Measurements from ENCODE around the gene CNTN5. TPM values are rescaled to one million over a fixed set of nuclear protein-coding genes. Genes with fewer than 3 reads are reported as not detected.

The CNTN5 gene
- total RNA-seq, 1 experiment from 2014 or later: not detected

- no peak for DNase-seq
- H3K4me2 ChIP-seq (ENCODE audit: low read length): no peak overlapping the region
- no peak overlapping the region for H3K27ac ChIP-seq (ENCODE audit: low read length)
- no peak overlapping the region for H3K4me3 ChIP-seq (ENCODE audit: low read length)
- no peak for ATAC-seq
- H3K9ac ChIP-seq (ENCODE audit: low read length): no peak overlapping the region
- no peaks in the 10 kb centered on the region for H3K36me3 ChIP-seq (ENCODE audit: low read depth, low read length)
- CTCF ChIA-PET: no interaction called here
- no peaks in the 10 kb centered on the region for H3K9me2 ChIP-seq (replicated peaks; ENCODE audit: low read length)
- H2AFZ ChIP-seq (ENCODE audit: low read length): no peak overlapping the region
- POLR2A ChIA-PET (ENCODE audit: unreplicated experiment): no interaction called here
- no peaks in the 10 kb centered on the region for H4K20me1 ChIP-seq (ENCODE audit: low read length)
- intact Hi-C loops (cut with micrococcal nuclease): no loop called here
- peaks cover 29% of the 10 kb centered on the region for H3K27me3 ChIP-seq (ENCODE audit: low read length)
- TF ChIP-seq EZH2phosphoT487 (IDR thresholded peaks at IDR 0.05; ENCODE audit: borderline replicate concordance, low read length) (no peak), EZH2 (IDR thresholded peaks at IDR 0.05; ENCODE audit: low read length, unreplicated experiment) (no peak), CTCF (conservative IDR thresholded peaks at IDR 0.05; ENCODE audit: low read depth, low read length) (no peak)
- no TSS peak for BruUV-seq (replicated peaks)
- no peaks in the 10 kb centered on the region for H3F3A ChIP-seq (ENCODE audit: low read length, unreplicated experiment)
- H3K4me1 ChIP-seq (ENCODE audit: insufficient read depth, low read length): no peaks in the 10 kb centered on the region
- no peaks in the 10 kb centered on the region for H3K9me3 ChIP-seq (ENCODE audit: low read length)
- no peaks in the 10 kb centered on the region for H3K79me2 ChIP-seq (ENCODE audit: low read length)
These were observed 845.2 kb downstream of the CNTN5 start for GRCh38 chr11:99865951-99866350.

DNA sequence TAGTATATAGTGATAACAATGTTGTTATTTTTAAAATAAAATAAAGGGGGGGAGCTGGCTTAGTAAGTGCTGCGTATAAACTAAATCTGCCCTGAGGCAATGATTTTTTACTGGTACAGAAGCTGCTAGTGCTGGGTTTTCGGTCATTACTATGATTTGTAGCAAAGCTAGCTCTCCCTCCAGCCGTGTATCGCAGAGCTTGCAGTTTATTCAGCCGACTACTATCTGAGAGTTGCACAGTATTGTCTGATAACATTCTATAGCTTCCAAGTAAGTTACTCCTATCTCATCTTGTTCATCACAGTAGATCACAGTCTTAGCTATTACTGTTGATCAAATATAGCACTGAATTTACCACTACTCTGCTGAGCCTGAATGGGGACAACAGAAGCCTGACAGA is 860.9 kb downstream of the CNTN5 start:
- no peaks in the 10 kb centered on the region for H3K79me2 ChIP-seq (ENCODE audit: low read length)
- no peaks in the 10 kb centered on the region for H3K9me3 ChIP-seq (ENCODE audit: low read length)
- intact Hi-C loops (cut with micrococcal nuclease): no loop called here
- H3K4me3 ChIP-seq (ENCODE audit: low read length): no peak overlapping the region
- no peak for ATAC-seq
- BruUV-seq (replicated peaks): no TSS peak
- no peak overlapping the region for H3K9ac ChIP-seq (ENCODE audit: low read length)
- no peaks in the 10 kb centered on the region for H3K4me1 ChIP-seq (ENCODE audit: insufficient read depth, low read length)
- DNase-seq: no peak
- H4K20me1 ChIP-seq (ENCODE audit: low read length): no peaks in the 10 kb centered on the region
- no peak overlapping the region for H3K27ac ChIP-seq (ENCODE audit: low read length)
- POLR2A ChIA-PET (ENCODE audit: unreplicated experiment): interaction anchor here (0.6 kb wide), 1 partner anchor 39 kb away, joined by 4 read pairs; no protein-coding TSS in a partner anchor
- no peaks in the 10 kb centered on the region for H3K36me3 ChIP-seq (ENCODE audit: low read depth, low read length)
- CTCF ChIA-PET: no interaction called here
- H3K27me3 ChIP-seq (ENCODE audit: low read length): peaks cover 85% of the 10 kb centered on the region
- H2AFZ ChIP-seq (ENCODE audit: low read length): no peak overlapping the region
- no peak overlapping the region for H3K4me2 ChIP-seq (ENCODE audit: low read length)
- no peak for TF ChIP-seq EZH2phosphoT487 (IDR thresholded peaks at IDR 0.05; ENCODE audit: borderline replicate concordance, low read length)
- TF ChIP-seq EZH2 (IDR thresholded peaks at IDR 0.05; ENCODE audit: low read length, unreplicated experiment): no peak
- no peak for TF ChIP-seq CTCF (conservative IDR thresholded peaks at IDR 0.05; ENCODE audit: low read depth, low read length)
- H3K9me2 ChIP-seq (replicated peaks; ENCODE audit: low read length): no peaks in the 10 kb centered on the region
- H3F3A ChIP-seq (ENCODE audit: low read length, unreplicated experiment): no peaks in the 10 kb centered on the region

GRCh38 chr11:99884750-99885149 is 864.0 kb downstream of the CNTN5 start:
- Histone ChIP-seq H3K4me2 (ENCODE audit: low read length) (no peak overlapping the region), H3K79me2 (ENCODE audit: low read length) (no peaks in the 10 kb centered on the region), H3K9me2 (replicated peaks; ENCODE audit: low read length) (no peaks in the 10 kb centered on the region), H3K27me3 (ENCODE audit: low read length) (peaks cover 73% of the 10 kb centered on the region), H3K4me1 (ENCODE audit: insufficient read depth, low read length) (no peaks in the 10 kb centered on the region), H3F3A (ENCODE audit: low read length, unreplicated experiment) (no peaks in the 10 kb centered on the region), H2AFZ (ENCODE audit: low read length) (no peak overlapping the region), H3K36me3 (ENCODE audit: low read depth, low read length) (no peaks in the 10 kb centered on the region), H3K27ac (ENCODE audit: low read length) (no peak overlapping the region), H3K9ac (ENCODE audit: low read length) (no peak overlapping the region), H3K9me3 (ENCODE audit: low read length) (no peaks in the 10 kb centered on the region), H4K20me1 (ENCODE audit: low read length) (no peaks in the 10 kb centered on the region), H3K4me3 (ENCODE audit: low read length) (no peak overlapping the region)
- ATAC-seq (no peak), DNase-seq (no peak)
- BruUV-seq (replicated peaks): no TSS peak
- CTCF ChIA-PET: no interaction called here
- TF ChIP-seq EZH2phosphoT487 (IDR thresholded peaks at IDR 0.05; ENCODE audit: borderline replicate concordance, low read length) (no peak), CTCF (conservative IDR thresholded peaks at IDR 0.05; ENCODE audit: low read depth, low read length) (no peak), EZH2 (IDR thresholded peaks at IDR 0.05; ENCODE audit: low read length, unreplicated experiment) (no peak)
- intact Hi-C loops (cut with micrococcal nuclease): no loop called here
- POLR2A ChIA-PET (ENCODE audit: unreplicated experiment): no interaction called here
